ENCODE data around the gene CRX. TPM values are rescaled to one million over a fixed set of nuclear protein-coding genes. Genes with fewer than 3 reads are reported as not detected.

Gene CRX
- total and polyA plus RNA-seq, 2 donors (not counting 3 experiments of a cell fraction or from before 2014, with no cell fraction given), result not detected

DNA sequence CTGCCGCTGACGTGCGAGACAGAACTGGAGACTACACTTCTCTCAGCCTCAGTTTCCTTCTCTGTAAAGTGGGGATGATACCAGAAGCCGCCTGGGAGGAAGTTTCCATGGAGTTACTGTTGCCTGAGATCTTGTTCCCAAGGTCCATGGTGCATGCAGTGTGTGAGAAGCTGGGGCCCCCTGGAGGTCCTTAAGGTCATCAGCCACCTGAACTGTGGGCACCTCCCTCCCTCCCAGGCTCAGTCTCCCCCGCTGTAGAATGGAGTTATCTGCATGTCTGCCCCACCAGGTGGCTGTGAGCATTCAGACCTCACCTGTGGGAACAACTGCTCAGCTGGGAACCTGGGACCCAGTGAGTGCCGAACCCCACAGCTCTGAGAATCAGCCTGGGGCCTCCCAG, 2.7 kb downstream of the CRX start:
- H3K4me3 ChIP-seq (replicated peaks in 1 of 3; ENCODE audit: insufficient read depth in 1 of 3, low read depth in 1 of 3, low read length in 3 of 3), result no peak overlapping the region
- no peaks in the 10 kb centered on the region for H3K9me3 ChIP-seq (replicated peaks; ENCODE audit: control insufficient read depth, insufficient read depth, low read length)
- no peak overlapping the region for H2AFZ ChIP-seq (ENCODE audit: low read depth, low read length)
- FAIRE-seq (no peak), DNase-seq (ENCODE audit: low read depth, low spot score) (no peak)
- no peaks in the 10 kb centered on the region for H3K9me1 ChIP-seq (replicated peaks; ENCODE audit: control insufficient read depth, extremely low read depth, insufficient read depth, low read length)
- H3K27ac ChIP-seq (ENCODE audit: insufficient read depth, low read depth, low read length), result no peak overlapping the region
- peaks cover 6 to 16% of the 10 kb centered on the region in 2 experiments for H3K27me3 ChIP-seq (ENCODE audit: control insufficient read depth in 2 of 2, insufficient read depth in 2 of 2, low read length in 2 of 2)
- H3K4me1 ChIP-seq (ENCODE audit: control insufficient read depth, extremely low read depth, insufficient read depth, low read length), result no peaks in the 10 kb centered on the region
- H3K36me3 ChIP-seq (ENCODE audit: control insufficient read depth in 2 of 2, extremely low read depth in 1 of 2, insufficient read depth in 2 of 2, low read length in 2 of 2), result no peaks in the 10 kb centered on the region
- dilution Hi-C loops (cut with MboI; ENCODE audit: extremely low pct_ligation_motif_present, low sequenced_read_pairs) (no loop called here), intact Hi-C loops (cut with micrococcal nuclease) (no loop called here)
- no peak overlapping the region for H3K9ac ChIP-seq (replicated peaks; ENCODE audit: extremely low read depth, insufficient read depth, low read length)
- no peak overlapping the region for H3K4me2 ChIP-seq (ENCODE audit: insufficient read depth, low read length)
- no peak for TF ChIP-seq MYC (IDR thresholded peaks at IDR 0.05; ENCODE audit: low read depth, low read length)
- TF ChIP-seq JUN (IDR thresholded peaks at IDR 0.05; ENCODE audit: borderline replicate concordance, insufficient read depth, insufficient read length, low read depth), result no peak
- H4K20me1 ChIP-seq (replicated peaks; ENCODE audit: control insufficient read depth, extremely low read depth, insufficient read depth, low read length), result no peaks in the 10 kb centered on the region
- H3K79me2 ChIP-seq (ENCODE audit: control insufficient read depth, insufficient read depth, low read length), result no peaks in the 10 kb centered on the region
- ChIA-PET POLR2A (no interaction called here), CTCF (interaction anchor here (1.5 kb wide), 1 partner anchor 45 kb away, joined by 5 read pairs; no protein-coding TSS in a partner anchor)
- BruUV-seq (replicated peaks), result no TSS peak

DNA sequence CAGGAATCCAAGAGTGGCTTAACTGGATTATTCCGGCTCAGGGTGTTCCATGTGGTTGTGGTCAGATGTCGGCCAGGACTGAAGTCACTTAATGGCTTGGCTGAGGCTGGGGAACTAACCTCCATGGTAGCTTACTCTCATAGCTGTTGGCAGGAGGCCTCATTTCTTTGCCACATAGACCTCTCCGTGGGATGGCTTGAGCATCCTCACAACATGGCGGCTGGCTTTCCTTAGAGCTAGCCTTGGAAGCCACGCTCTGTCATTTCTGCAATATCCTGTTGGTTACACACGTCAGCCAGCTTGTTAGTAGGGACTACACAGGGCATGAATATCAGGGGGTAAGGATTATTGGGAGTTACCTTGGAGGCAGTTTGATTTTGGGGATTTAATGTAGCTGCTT, 5.1 kb downstream of the CRX start:
- no peak overlapping the region for H3K4me3 ChIP-seq (replicated peaks in 1 of 3; ENCODE audit: insufficient read depth in 1 of 3, low read depth in 1 of 3, low read length in 3 of 3)
- FAIRE-seq (no peak), DNase-seq (ENCODE audit: low read depth, low spot score) (no peak)
- no peaks in the 10 kb centered on the region for H3K4me1 ChIP-seq (ENCODE audit: control insufficient read depth, extremely low read depth, insufficient read depth, low read length)
- no peaks in the 10 kb centered on the region for H3K9me1 ChIP-seq (replicated peaks; ENCODE audit: control insufficient read depth, extremely low read depth, insufficient read depth, low read length)
- BruUV-seq (replicated peaks), result no TSS peak
- no peaks in the 10 kb centered on the region for H3K79me2 ChIP-seq (ENCODE audit: control insufficient read depth, insufficient read depth, low read length)
- CTCF ChIA-PET, result interaction anchor here (2.4 kb wide), 1 partner anchor 43 kb away, joined by 12 read pairs; no protein-coding TSS in a partner anchor
- intact Hi-C loops (cut with micrococcal nuclease) (no loop called here), dilution Hi-C loops (cut with MboI; ENCODE audit: extremely low pct_ligation_motif_present, low sequenced_read_pairs) (no loop called here)
- TF ChIP-seq JUN (IDR thresholded peaks at IDR 0.05; ENCODE audit: borderline replicate concordance, insufficient read depth, insufficient read length, low read depth), result no peak
- H3K27ac ChIP-seq (ENCODE audit: insufficient read depth, low read depth, low read length), result no peak overlapping the region
- H3K4me2 ChIP-seq (ENCODE audit: insufficient read depth, low read length), result no peak overlapping the region
- H3K27me3 ChIP-seq (ENCODE audit: control insufficient read depth in 2 of 2, insufficient read depth in 2 of 2, low read length in 2 of 2), result peaks cover 0 to 3% of the 10 kb centered on the region in 2 experiments
- POLR2A ChIA-PET, result no interaction called here
- H3K9me3 ChIP-seq (replicated peaks; ENCODE audit: control insufficient read depth, insufficient read depth, low read length), result no peaks in the 10 kb centered on the region
- no peak overlapping the region for H3K9ac ChIP-seq (replicated peaks; ENCODE audit: extremely low read depth, insufficient read depth, low read length)
- no peaks in the 10 kb centered on the region for H3K36me3 ChIP-seq (ENCODE audit: control insufficient read depth in 2 of 2, extremely low read depth in 1 of 2, insufficient read depth in 2 of 2, low read length in 2 of 2)
- no peak overlapping the region for H2AFZ ChIP-seq (ENCODE audit: low read depth, low read length)
- H4K20me1 ChIP-seq (replicated peaks; ENCODE audit: control insufficient read depth, extremely low read depth, insufficient read depth, low read length), result no peaks in the 10 kb centered on the region
